ENCODE measurements around the gene PLIN5.

PLIN5 gene

DNA sequence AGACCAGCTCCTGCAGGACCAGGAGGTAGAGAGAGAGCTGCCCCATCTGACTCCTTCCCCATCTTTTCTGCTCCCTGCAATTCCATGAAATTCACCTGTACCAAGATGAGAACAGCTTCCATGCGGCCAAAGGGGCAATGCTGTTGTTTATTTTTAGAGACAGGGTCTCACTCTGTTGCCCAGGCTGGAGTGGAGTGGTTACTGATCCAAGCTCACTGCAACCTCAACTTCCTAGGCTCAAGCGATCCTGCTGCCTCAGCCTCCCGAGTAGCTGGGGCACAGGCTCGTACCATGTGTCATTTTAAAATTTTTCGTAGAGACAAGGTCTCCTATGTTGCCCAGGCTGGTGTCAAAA, 13.2 kb downstream of the PLIN5 start:
- no peak for DNase-seq (ENCODE audit: low spot score)

DNA sequence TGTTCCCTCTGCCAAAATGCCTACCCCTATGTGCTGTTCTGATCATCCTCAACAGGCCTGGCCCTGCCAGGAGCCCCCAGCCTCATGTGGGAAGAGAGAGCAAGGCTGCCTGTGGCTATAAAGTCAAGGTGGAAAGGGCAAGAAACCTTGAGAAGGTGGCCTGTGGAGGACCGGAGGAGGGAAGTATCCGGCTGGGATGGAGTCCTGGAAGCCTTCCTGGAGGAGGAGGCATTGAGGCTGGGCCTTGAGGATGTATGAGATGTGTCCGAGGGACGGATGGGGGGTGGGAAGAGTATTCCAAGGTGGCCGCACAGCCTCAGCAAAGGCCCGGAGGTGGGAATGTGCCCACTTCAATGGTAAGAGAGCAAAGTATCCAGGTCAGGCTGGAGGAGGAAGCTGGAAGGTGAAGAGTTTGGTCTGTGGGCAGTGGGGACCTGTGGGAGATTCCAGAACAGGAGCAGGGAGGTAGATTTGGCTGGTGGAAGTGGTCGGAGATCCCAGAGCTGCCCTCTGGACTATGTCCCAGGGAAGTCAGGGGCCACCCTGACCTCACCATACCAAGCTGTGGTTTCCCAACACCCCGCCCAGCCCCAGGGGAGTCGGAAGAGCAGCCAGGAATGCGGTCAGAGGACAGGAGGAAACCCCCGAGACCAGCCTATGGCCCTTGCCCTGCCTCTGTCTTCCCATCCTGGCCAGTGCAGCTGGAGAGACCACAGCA, 13.7 kb downstream of the PLIN5 start:
- no peak for DNase-seq (ENCODE audit: low spot score)

DNA sequence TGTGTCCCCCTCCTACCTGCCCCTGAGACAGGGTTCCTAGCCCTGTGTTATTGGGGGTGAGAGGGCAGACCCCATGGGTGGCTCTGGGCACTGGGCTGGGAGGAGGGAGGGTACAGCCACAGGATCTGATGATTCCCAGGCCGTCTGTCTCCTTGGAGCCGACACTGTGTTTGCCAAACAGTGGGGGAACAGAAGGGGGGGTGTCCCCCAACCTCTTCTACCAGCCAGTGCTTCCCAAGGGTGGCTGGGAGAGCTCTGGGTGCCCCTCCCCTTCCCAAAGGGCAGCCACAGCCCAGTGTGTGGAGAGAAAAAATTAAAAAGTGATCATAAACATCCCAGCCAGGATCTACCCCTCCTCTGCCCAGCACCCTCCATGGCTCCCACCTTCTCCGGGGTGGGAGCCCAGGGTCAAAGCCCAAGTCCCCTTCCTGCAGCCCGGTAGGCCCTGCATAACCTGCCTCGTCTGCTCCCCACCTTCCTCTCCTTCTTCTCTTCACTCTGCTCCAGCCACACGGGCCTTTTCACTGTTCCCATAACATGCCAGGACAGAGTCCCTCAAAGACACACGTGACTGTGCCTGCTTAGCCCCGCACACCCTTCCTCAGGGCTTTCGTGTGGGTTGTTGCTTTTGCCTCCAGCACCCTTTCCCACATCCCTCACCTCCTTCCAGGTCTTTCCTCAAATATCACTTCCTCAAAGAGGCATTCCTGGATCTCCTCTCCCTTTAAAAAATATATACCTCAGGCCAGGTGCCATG, 15.3 kb downstream of the PLIN5 start:
- DNase-seq (ENCODE audit: low spot score), result peak; percentile 37

DNA sequence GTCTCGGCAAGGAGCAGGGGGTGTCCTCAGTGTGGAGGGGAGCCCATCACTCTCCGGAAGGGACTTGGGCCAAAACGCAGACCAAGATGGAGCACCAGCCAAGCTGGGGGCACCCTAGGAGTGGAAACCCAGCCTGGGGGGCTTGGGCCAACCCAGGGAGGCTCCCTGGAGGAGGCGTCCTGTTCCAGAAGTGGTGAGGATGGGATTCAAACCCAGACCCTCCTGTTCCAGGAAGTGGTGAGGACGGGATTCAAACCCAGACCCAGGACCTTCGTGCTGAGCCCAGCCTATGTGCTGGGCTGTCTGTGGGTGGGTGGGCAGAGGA, 15.9 kb downstream of the PLIN5 start:
- no peak for DNase-seq (ENCODE audit: low spot score)

DNA sequence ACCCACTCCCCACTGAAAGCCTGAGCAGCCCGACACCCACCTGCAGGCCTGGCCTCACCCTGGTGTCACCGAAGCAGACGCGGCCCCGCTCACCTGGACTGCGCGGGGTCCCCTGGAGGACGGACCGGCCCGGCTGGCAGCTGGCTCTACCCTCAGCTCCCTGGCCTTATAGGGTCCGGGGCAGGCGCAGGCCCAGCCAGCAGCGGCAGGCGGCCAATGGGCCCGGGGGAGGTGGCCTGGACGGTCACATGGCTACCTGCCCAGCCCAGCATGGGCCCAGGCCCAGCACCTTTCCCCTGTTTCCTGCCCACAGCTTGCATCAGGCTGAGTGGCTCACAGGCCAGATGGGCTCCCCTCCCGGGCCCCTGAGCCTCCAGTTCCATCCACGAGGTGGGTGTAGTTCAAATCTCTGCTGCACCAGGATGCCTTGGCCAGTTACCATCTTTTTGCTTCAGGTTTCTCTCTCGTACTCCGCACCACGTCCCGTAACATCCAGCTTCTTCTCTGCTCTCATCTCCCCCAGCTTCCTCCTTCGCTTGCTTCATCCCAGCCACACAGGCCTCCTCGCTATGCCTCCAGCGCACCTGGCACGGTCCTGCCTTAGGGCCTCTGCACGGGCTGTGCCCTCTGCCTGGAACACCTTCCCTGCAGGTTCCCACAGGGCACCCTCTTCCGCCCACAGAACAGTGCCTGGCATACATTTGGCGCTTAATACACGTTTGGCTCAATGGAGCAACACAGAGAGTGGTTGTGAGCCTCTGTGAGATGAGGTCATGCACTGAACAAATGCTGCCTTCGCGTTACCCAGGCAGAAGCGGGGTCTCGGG, 16.5 kb downstream of the PLIN5 start, which contains the start of gene PLIN4:
Gene PLIN4 (minus strand): TSS at position 142 of the 827 bp plus-strand sequence. CDS start 214 bp downstream, outside the sequence.
- peak; percentile 57 for DNase-seq (ENCODE audit: low spot score)

DNA sequence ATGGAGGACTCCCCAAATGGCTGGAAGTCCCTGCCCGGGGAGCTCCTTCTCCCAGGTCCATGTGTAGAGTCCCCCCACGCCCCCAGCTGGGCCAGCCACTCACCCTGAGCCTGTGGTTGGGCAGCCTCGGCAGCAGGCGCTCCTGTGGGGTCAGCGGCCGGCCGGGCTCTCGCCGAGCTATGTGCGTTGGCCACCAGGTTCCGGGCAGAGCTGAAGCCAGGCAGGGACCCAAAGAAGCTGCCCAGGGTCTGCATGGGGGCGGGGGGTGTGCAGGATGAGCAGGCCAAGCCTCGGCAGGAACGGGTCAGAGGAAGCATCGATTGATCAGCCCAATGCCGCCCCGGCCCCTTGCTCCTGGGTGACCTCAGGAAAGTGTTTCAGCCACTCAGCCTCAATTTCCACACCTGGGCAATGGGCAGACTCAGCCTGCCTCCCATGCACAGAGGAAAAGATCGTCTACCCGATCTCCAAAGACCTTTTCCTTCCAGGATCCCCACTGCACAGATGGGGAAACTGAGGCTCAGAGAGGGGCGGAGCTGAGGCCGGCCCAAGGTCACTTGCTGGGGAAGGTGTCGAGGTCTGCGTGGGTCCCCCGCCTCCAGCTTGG, 17.5 kb downstream of the PLIN5 start:
- DNase-seq (ENCODE audit: low spot score), result no peak

DNA sequence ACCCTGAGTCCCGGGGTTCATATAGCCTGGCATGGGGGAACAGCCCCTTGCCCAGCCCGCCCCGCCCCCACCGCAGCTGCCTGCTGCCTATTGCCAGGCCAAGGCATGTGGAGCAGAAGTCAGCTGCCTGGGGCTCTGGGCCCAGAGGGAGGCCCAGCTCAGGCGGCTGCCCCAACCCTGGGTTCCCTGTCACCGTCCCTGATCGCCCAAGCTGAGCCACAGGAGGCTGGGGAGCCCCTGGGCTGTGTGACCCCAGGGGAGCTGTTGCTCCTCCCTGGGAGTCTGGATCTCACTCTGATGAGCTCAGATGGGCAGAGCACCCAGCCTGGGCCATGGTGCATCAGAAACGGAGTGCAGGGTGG, 18.1 kb downstream of the PLIN5 start:
- no peak for DNase-seq (ENCODE audit: low spot score)

DNA sequence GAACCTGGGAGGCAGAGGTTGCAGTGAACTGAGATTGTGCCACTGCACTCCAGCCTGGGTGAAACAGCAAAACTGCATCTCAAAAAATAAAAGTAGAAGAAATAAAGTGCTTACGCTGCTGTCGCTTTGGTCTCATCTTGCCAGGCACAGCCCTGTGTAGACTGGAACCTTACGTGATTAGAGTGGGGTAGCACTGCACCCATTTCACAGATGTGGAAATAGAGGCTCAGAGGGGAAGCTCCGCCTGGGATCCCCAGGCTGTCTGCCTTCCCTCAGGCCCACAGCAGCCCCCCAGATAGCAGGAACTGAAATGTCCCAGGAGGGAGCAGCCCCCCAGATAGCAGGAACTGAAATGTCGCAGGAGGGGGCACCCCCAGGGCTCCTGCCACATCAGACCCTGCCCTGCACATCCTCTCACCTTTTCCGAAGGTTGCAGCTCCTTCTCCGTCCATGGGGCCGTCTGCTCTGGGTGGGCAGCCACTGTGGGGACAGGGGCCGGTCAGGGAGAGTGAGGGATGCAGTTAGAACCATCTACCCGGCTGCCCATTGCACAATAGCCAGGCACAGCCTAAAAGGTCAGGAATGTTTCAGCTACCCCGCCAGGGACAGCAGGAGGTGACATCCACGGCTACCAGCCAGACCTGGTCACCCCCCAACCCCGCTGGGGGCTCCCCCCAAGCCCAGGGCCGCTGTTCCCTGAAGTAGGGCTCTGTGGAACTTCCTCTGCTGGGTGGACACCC, 18.7 kb downstream of the PLIN5 start:
- DNase-seq (ENCODE audit: low spot score), result no peak

DNA sequence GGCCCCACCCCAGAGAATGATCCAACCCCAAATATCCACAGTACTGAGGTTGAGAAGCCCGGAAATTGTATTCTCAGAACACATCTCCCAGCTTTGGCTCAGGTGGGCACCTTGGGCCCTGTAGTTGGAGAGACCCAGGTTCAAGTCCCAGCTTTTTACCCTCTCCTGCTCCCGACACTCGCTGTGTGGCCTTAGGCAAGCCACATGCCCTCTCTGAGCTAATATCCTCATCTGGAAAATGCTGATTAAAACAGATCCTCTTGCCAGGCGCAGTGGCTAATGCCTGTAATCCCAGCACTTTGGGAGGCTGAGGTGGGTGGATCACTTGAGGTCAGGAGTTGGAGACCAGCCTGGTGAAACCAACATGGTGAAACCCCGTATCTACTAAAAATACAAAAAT, 19.3 kb downstream of the PLIN5 start:
- no peak for DNase-seq (ENCODE audit: low spot score)

DNA sequence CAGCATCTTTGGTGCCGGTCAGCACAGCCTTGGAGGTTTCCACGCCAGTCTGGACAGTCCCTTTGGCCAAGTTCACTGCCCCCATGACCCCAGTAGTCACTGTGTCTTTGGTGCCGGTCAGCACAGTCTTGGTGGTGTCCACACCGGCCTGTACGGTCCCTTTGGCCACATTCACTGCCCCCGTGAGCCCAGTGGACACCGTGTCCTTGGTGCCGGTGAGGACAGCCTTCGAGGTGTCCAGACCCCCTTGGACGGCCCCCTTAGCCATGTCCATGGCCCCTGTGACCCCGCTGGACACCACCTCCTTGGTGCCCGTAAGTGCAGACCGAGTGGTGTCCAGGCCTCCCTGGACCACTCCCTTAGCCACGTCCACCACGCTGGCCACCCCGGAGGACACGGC, 21.8 kb downstream of the PLIN5 start:
- DNase-seq (ENCODE audit: low spot score), result no peak

DNA sequence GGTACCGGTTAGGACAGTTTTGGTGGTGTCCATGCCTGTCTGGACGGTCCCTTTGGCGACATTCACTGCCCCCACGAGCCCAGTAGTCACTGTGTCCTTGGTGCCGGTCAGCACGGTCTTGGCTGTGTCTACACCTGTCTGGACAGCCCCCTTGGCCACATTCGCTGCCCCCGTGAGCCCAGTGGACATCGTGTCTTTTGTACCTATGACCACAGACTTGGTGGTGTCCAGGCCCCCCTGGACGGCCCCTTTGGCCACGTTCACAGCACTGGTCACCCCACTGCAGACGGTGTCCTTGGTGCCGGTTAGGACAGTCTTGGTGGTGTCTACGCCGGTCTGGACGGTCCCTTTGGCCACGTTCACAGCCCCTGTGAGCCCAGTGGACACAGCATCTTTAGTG, 23.0 kb downstream of the PLIN5 start:
- no peak for DNase-seq (ENCODE audit: low spot score)

DNA sequence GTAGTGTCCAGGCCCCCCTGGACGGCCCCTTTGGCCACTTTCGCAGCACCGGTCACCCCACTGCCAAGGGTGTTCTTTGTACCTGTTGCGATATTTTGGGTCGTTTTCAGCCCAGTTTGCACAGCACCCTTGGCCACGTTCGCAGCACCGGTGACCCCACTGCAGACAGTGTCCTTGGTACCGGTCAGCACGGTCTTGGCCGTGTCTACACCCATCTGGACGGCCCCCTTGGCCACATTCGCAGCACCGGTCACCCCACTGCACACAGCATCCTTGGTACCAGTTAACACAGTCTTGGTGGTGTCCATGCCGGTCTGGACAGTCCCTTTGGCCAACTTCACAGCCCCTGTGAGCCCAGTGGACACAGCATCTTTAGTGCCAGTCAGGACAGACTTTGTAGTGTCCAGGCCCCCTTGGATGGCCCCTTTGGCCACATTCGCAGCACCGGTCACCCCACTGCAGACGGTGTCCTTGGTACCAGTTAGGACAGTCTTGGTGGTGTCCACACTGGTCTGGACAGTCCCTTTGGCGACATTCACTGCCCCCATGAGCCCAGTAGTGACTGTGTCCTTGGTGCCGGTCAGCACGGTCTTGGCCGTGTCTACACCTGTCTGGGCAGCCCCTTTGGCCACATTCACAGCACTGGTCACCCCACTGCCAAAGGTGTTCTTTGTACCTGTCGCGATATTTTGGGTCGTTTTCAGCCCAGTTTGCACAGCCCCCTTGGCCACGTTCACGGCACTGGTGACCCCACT, 23.5 kb downstream of the PLIN5 start:
- no peak for DNase-seq (ENCODE audit: low spot score)

DNA sequence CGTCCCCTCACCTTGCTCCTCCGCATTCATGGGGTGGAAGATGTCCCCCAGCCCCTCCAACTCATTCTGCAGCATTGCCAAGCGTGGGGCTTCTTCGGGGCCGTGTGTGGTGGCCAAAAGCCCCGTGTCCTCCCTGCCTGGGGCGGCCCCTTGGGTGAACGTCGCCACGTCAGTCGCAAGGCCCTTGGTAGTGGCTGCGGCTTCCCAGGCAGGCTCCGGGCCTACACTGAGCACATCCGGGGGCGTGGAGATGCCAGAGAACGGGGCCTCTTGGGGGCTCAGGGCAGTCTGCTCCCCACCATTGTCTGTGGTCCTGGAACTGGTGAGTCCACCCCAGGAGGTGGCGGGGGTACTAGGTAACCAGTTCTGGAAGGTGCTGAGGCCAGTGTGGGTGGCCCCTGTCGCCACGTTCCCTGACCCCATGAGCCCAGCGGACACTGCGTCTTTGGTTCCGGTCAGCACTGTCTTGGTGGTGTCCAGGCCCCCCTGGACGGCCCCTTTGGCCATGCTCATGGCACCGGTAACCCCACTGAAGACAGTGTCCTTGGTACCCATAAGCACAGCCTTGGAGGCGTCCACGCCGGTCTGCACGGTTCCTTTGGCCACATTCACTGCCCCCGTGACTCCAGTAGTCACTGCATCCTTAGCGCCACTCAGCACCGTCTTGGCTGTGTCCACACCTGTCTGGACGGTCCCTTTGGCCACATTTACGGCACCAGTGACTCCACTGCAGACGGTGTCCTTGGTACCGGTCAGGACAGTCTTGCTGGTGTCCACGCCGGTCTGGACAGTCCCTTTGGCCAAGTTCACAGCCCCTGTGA, 24.4 kb downstream of the PLIN5 start:
- DNase-seq (ENCODE audit: low spot score), result no peak

DNA sequence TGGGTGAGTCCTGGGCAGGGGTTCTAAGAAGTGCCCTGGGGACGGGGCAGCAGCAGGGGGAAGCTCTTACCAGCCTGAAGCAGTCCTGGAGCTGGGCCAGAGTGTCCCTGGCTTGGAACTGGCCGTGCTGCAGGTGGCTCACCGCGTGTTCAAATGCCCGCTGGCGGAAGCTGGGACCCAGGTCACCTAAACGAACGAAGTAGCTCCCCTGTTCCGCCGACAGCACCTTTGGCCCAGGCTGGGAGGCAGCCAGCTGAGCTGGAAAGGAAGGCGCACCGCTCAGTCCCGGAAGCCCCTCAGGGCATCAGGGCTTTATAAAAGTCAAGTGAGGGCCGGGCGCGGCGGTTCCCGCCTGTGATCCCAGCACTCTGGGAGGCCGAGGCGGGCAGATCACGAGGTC, 26.3 kb downstream of the PLIN5 start:
- no peak for DNase-seq (ENCODE audit: low spot score)

DNA sequence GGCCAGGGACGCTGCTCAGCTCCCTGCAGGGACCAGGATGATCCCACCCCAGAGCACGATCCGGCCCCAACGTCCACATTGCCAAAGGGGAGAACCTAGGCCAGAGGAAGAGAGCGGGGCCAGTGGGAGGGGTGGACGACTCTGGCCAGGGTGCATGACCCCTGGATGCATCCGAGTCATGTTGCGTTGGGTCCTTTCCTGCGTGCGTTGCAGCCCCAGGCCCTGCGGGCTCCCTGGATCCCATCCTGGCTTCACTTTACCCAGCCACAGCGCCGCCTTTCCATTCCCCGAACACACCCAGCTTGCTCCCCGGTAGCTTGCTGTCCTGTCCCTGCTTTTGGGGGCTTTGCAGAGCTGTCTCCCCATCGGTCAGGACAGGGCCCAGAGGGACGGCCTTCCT, 27.2 kb downstream of the PLIN5 start:
- DNase-seq (ENCODE audit: low spot score), result no peak

DNA sequence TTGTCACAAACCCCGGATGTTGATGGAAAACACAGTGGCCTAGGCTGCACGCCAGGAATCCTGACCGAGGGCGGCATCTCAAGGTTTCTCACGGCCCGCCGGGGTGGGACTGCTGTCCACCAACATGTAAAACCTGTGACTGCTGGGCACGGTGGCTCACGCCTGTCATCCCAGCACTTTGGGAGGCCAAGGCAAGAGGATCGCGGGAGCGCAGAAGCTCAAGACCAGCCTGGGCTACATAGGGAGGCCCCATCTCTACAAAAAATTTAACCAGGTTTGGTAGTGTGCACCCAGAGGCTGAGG, 27.9 kb downstream of the PLIN5 start:
- DNase-seq (ENCODE audit: low spot score), result no peak

DNA sequence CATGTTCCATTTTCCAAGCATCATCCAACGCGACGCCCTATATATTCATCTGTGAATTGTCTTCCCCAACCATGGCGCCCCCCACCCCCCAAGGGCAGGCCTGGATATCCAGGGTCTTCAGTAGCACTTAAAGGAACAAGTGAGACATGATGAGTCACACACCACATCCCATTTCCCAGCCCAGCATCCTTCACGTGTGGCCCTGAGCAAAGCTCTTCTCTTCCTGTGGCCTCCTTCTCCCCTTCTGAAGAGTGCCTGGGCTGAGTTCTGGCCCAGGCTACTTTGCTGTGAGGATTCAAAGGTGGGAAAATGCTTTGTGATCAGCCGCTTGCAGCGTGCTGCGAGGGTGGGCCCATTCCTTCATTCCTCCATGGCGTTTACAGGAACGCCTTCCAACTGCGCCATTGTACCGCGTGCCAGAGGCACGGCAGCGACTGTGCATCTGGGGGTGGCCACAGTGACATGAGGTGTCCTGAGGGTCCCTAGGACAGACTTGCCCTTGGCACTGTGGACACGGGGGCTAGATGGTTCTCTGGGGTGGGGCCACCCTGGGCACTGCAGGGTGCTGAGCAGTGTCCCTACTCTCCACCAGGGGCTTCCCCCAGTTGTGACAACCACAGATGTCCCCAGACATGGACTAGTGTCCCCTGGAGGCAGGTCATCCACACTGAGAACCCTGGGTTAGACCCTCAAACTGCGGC, 28.4 kb downstream of the PLIN5 start:
- DNase-seq (ENCODE audit: low spot score), result no peak

DNA sequence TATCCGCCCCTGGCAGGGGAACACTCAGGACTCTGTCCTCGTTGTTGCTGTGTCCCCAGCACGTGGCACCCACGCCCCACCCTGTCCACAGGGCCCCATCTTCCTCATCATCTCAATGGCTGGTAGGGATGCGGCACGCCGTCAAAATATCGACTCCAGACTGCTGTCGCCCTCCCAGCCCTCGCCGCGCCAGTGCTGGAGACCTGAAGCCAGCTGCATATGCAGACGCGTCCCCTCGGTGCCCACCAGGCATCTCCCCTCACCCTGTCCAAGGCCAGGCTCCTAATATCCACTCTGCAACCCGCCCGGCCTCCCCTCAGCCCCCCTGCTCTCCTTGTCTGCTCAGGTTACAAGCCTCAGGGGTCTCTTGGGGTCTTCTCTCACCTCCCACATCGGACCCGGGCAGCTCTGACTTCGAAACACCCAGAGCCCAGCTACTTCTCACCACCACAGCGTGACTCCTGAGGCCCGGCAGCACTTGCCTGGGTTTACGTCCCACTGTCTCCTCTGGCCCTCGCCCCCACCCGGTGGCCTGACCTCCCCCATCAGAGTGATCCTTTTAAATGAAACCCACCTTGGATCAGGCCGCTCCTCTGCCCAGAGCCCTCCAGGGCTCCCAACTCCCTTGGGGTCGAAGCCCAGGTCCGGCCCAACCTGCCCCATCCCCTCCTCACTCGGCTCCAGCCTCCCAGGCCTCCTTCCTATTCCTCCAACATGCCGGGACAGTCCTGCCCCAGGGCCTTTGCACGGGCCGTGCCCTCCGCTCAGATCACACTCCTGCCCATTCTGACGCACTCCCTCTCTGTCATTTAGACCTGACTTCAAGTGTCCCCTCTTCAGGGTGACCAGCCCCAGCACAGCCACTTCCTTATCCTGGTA, 29.2 kb downstream of the PLIN5 start:
- no peak for DNase-seq (ENCODE audit: low spot score)

All from Ammon's horn (tissue), 1 donor.